ENCODE results near the gene NSRP1.
"Not testable (repeated sequence)": the region's sequence is repeated elsewhere in the genome, so short reads cannot be mapped to it uniquely, and the experiment has no call there.

NSRP1 gene

GRCh38 chr17:30225919-30226553, 109.4 kb downstream of the NSRP1 start:
- H3K27me3 ChIP-seq (ENCODE audit: insufficient read depth, low read length): peaks cover 10% of the 10 kb centered on the region
- no peak overlapping the region for H3K9ac ChIP-seq (ENCODE audit: low read depth, low read length)
- H3K9me3 ChIP-seq (ENCODE audit: insufficient read depth, low read depth, low read length): no peaks in the 10 kb centered on the region
- no peak overlapping the region for H3K27ac ChIP-seq (ENCODE audit: low read length)
- no peaks in the 10 kb centered on the region for H3K36me3 ChIP-seq (ENCODE audit: insufficient read depth, low read depth, low read length)
- no peak overlapping the region for H3K4me3 ChIP-seq (ENCODE audit: low read length)
- no peaks in the 10 kb centered on the region; the same call in 1 of the 2 replicates for H3K4me1 ChIP-seq (ENCODE audit: insufficient read depth, low read length)

GRCh38 chr17:30226878-30227277, 110.3 kb downstream of the NSRP1 start:
- Histone ChIP-seq H3K36me3 (ENCODE audit: insufficient read depth, low read depth, low read length) (no peaks in the 10 kb centered on the region), H3K27ac (ENCODE audit: low read length) (no peak overlapping the region), H3K4me3 (ENCODE audit: low read length) (no peak overlapping the region), H3K27me3 (ENCODE audit: insufficient read depth, low read length) (peaks cover 12% of the 10 kb centered on the region), H3K4me1 (ENCODE audit: insufficient read depth, low read length) (no peaks in the 10 kb centered on the region; the same call in 1 of the 2 replicates), H3K9me3 (ENCODE audit: insufficient read depth, low read depth, low read length) (no peaks in the 10 kb centered on the region), H3K9ac (ENCODE audit: low read depth, low read length) (no peak overlapping the region)

DNA sequence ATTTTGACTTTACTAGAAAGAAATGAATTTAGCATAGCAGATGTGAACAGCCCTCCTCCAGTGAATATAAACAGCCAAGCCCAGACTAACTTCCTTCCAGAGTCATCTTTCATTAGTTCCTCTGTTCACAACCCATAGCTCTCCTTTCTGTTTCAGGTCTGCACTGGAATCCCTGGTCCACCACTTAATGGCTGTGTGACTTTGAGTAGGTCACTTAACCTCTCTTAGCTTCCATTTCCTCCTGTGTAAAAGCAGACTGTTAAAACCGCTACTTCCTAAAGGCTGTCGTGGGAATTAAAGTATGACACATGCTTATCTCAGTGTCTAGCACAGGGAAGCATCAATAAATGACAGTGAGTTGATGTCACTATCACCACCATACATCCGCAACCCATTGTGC, 111.4 kb downstream of the NSRP1 start:
- Histone ChIP-seq H3K4me3 (ENCODE audit: low read length) (no peak overlapping the region), H3K4me1 (ENCODE audit: insufficient read depth, low read length) (no peaks in the 10 kb centered on the region; the same call in 1 of the 2 replicates), H3K9ac (ENCODE audit: low read depth, low read length) (no peak overlapping the region), H3K36me3 (ENCODE audit: insufficient read depth, low read depth, low read length) (no peaks in the 10 kb centered on the region), H3K27me3 (ENCODE audit: insufficient read depth, low read length) (peaks cover 23% of the 10 kb centered on the region), H3K27ac (ENCODE audit: low read length) (no peak overlapping the region), H3K9me3 (ENCODE audit: insufficient read depth, low read depth, low read length) (no peaks in the 10 kb centered on the region)

- Histone ChIP-seq H3K9me3 (ENCODE audit: insufficient read depth, low read depth, low read length) (no peaks in the 10 kb centered on the region), H3K9ac (ENCODE audit: low read depth, low read length) (no peak overlapping the region), H3K36me3 (ENCODE audit: insufficient read depth, low read depth, low read length) (no peaks in the 10 kb centered on the region), H3K27ac (ENCODE audit: low read length) (no peak overlapping the region), H3K4me1 (ENCODE audit: insufficient read depth, low read length) (no peaks in the 10 kb centered on the region; the same call in 1 of the 2 replicates), H3K4me3 (ENCODE audit: low read length) (no peak overlapping the region), H3K27me3 (ENCODE audit: insufficient read depth, low read length) (peaks cover 33% of the 10 kb centered on the region)
Measured at GRCh38 chr17:30229012-30229411, 112.4 kb downstream of the NSRP1 start.

- not testable (repeated sequence) for H3K9ac ChIP-seq (ENCODE audit: low read depth, low read length); H3K9me3 ChIP-seq (ENCODE audit: insufficient read depth, low read depth, low read length); H3K27ac ChIP-seq (ENCODE audit: low read length); H3K36me3 ChIP-seq (ENCODE audit: insufficient read depth, low read depth, low read length); H3K4me1 ChIP-seq (ENCODE audit: insufficient read depth, low read length); H3K4me3 ChIP-seq (ENCODE audit: low read length)
- peaks cover 43% of the 10 kb centered on the region for H3K27me3 ChIP-seq (ENCODE audit: insufficient read depth, low read length)
Measured at GRCh38 chr17:30230009-30230408, 113.4 kb downstream of the NSRP1 start.

DNA sequence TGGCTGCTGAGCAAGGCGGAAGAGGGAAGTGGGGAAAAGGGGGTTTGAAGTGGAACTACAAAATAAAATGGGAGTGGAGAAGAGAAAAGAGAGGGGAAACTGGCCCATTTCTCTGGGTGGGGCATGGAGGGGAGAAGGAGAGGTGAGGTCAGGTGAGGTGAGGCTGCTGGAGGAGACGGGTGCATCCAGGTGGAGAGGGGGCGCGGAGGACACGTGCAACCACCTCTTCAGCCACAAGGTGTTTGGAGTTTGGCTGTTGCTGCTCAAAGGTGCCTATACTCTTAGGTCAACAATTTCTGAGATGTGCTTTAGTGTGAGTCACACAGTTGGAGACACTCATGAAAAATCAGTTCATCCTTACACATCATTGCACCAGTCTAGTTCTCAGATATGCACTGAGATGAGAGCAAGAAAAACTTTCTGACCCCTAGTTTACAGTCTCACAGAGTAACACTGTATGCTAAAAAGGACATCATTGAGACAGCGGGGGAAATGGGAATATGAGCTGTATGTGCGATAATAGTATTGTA, 114.0 kb downstream of the NSRP1 start:
- H3K36me3 ChIP-seq (ENCODE audit: insufficient read depth, low read depth, low read length): no peaks in the 10 kb centered on the region
- H3K9me3 ChIP-seq (ENCODE audit: insufficient read depth, low read depth, low read length): no peaks in the 10 kb centered on the region
- H3K27ac ChIP-seq (ENCODE audit: low read length): no peak overlapping the region
- H3K27me3 ChIP-seq (ENCODE audit: insufficient read depth, low read length): peaks cover 50% of the 10 kb centered on the region
- no peak overlapping the region for H3K4me3 ChIP-seq (ENCODE audit: low read length)
- no peaks in the 10 kb centered on the region for H3K4me1 ChIP-seq (ENCODE audit: insufficient read depth, low read length)
- no peak overlapping the region for H3K9ac ChIP-seq (ENCODE audit: low read depth, low read length)

DNA sequence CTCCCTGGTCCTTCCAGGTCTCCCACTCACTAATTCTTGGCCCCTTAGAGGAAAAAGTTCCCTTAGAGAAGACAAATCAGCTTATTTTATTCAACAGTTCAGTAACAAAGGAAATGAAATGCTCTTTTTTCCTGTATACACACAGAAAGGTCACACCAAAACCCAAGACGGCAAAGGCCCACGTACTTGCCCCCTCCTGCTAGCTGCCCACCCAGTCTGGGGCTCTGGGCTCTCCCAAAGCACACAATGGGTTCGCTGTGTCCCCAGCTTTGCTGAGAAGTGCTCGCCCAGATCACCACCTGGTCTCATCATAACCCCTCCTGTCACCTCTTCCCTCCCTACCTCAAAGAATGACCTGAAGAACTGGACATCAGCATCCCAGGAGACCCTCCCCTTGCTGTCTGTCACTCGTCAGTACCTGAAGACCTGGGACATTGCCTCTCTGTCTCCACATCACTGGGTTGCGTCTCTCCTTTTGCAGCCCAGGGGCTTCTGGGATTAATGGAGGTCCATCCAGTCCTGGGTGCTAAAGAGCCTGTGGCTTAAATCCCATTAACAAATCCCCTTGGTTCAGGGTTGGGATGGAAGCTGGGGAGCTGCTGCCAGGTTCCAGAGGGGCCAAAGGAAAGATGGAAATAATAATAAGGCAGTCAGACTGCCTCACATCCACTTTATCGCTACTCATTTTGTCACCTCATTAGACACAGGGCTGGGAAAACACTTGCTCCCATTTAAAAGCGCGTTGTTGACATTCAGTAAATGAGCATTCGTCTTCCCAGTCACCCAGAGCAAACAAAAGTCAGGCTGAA, 115.6 kb downstream of the NSRP1 start:
- no peak overlapping the region for H3K9ac ChIP-seq (ENCODE audit: low read depth, low read length)
- no peak overlapping the region for H3K4me3 ChIP-seq (ENCODE audit: low read length)
- H3K27me3 ChIP-seq (ENCODE audit: insufficient read depth, low read length): peaks cover 64% of the 10 kb centered on the region
- H3K4me1 ChIP-seq (ENCODE audit: insufficient read depth, low read length): no peaks in the 10 kb centered on the region
- H3K36me3 ChIP-seq (ENCODE audit: insufficient read depth, low read depth, low read length): no peaks in the 10 kb centered on the region
- no peaks in the 10 kb centered on the region for H3K9me3 ChIP-seq (ENCODE audit: insufficient read depth, low read depth, low read length)
- H3K27ac ChIP-seq (ENCODE audit: low read length): no peak overlapping the region

GRCh38 chr17:30232824-30233427, 116.3 kb downstream of the NSRP1 start:
- Histone ChIP-seq H3K27me3 (ENCODE audit: insufficient read depth, low read length) (peaks cover 71% of the 10 kb centered on the region), H3K4me1 (ENCODE audit: insufficient read depth, low read length) (no peaks in the 10 kb centered on the region; the same call in 1 of the 2 replicates), H3K4me3 (ENCODE audit: low read length) (no peak overlapping the region), H3K36me3 (ENCODE audit: insufficient read depth, low read depth, low read length) (no peaks in the 10 kb centered on the region), H3K27ac (ENCODE audit: low read length) (no peak overlapping the region), H3K9ac (ENCODE audit: low read depth, low read length) (no peak overlapping the region), H3K9me3 (ENCODE audit: insufficient read depth, low read depth, low read length) (no peaks in the 10 kb centered on the region)

- Histone ChIP-seq H3K27ac (ENCODE audit: low read length) (no peak overlapping the region), H3K9ac (ENCODE audit: low read depth, low read length) (no peak overlapping the region), H3K4me3 (ENCODE audit: low read length) (no peak overlapping the region), H3K4me1 (ENCODE audit: insufficient read depth, low read length) (peaks cover 5% of the 10 kb centered on the region), H3K36me3 (ENCODE audit: insufficient read depth, low read depth, low read length) (no peaks in the 10 kb centered on the region), H3K27me3 (ENCODE audit: insufficient read depth, low read length) (peaks cover 84% of the 10 kb centered on the region), H3K9me3 (ENCODE audit: insufficient read depth, low read depth, low read length) (no peaks in the 10 kb centered on the region)
Measured at GRCh38 chr17:30234296-30234695, 117.7 kb downstream of the NSRP1 start.

DNA sequence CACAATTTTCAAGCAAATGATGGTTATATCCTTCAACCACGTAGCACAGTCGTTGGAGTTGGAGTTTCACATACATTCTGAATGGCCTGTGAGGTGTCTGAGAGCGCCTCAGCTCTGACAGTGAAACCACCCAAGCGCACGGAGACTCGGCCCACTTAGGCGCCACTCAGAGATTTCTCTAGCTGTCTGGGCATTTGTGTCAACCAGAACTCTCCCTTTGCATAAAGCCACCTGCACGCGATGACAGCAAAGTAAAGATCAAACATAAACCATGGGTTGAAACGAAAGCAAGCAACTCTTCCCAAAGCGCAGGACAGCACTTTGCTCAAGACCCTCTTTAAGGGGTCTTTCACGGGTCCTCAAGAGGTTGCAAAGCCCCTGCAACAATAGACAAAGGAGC, 118.3 kb downstream of the NSRP1 start:
- Histone ChIP-seq H3K4me1 (ENCODE audit: insufficient read depth, low read length) (peaks cover 5% of the 10 kb centered on the region), H3K27ac (ENCODE audit: low read length) (no peak overlapping the region), H3K27me3 (ENCODE audit: insufficient read depth, low read length) (peaks cover 91% of the 10 kb centered on the region), H3K9me3 (ENCODE audit: insufficient read depth, low read depth, low read length) (no peaks in the 10 kb centered on the region), H3K9ac (ENCODE audit: low read depth, low read length) (no peak overlapping the region), H3K36me3 (ENCODE audit: insufficient read depth, low read depth, low read length) (no peaks in the 10 kb centered on the region), H3K4me3 (ENCODE audit: low read length) (peak overlapping the region; percentile 53; the same call in 1 of the 2 replicates)

DNA sequence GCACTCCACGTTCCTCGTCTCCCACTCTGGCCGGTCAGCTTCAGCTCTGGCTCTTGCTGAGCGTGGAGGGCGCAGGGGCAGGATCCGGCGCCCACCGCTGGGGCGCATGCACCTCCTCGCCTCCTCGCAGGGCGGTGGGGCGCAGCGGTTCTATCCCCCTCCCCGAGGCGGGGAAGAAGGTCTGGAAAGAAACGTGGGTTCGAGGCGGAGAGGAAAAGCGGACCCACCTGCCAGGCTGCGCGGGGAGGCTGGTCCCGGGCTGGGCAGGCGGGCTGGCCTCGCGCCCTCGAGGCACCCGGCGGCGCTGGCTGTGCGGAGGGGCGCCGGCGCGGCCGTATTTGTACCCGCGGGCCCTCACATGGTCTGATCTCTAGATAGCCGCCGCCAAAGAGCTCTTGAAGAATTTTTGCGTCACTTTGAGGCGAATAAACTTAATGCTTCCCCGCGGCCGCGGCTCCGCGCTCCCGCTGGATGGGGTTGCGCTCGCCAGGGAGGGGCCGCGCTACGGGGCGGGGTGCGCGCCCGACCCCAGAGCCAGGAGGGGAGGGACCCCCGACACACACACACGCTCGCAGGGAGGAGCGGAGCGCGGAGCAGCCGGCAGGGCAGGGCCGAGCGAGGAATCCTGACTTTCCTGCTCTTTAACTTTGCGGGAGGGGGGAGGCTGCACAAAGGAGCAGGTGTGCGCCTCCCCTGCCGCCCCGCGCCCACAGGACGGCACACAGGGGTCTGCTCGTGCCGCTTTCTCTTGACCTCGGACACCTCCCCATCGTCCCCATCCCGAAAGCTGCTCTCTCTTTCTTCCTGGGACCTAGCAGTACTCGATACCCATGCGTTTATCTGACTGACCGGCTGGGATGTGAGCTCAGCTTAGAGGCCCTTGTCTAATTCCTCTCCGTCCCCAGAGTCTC, 119.0 kb downstream of the NSRP1 start, which contains the start of gene SLC6A4:
Gene SLC6A4 (minus strand): TSS at position 312 of the 911 bp plus-strand sequence. CDS start 13,739 bp downstream, outside the sequence.
- Histone ChIP-seq H3K9ac (ENCODE audit: low read depth, low read length) (no peak within 1 kb of the TSS), H3K9me3 (ENCODE audit: insufficient read depth, low read depth, low read length) (no peaks in the 10 kb centered on the region), H3K27me3 (ENCODE audit: insufficient read depth, low read length) (peaks cover 88% of the 10 kb centered on the region), H3K36me3 (ENCODE audit: insufficient read depth, low read depth, low read length) (no peaks in the 10 kb centered on the region), H3K27ac (ENCODE audit: low read length) (no peak within 1 kb of the TSS), H3K4me1 (ENCODE audit: insufficient read depth, low read length) (peaks cover 5% of the 10 kb centered on the region), H3K4me3 (ENCODE audit: low read length) (peak within 1 kb of the TSS; percentile 53)
